IMR-90 (cell line): ENCODE results near the gene ITPR2. TPM values are rescaled to one million over a fixed set of nuclear protein-coding genes. Genes with fewer than 3 reads are reported as not detected.

Experiments used
- ATAC-seq: fragments of 200-7000 bp; cut with Tn5 transposase; 2 replicates; pipeline ENCODE4 v1.9.1; 2020; ENCODE audit warnings: low read depth, mild to moderate bottlenecking, moderate library complexity
- BruUV-seq: library from RNA; stranded (reverse); fragments of 400-500 nt; replicated peaks from 2 replicates; lab custom pipeline; 2021; lab: Mats Ljungman, UMichigan
- CTCF ChIA-PET: fragments of 300-600 bp; formaldehyde crosslinking; extraction: SDS; loops from one replicate; lab custom pipeline; 2021; ENCODE audit warnings: antibody characterized with exemption; lab: Yijun Ruan, JAX
- POLR2A ChIA-PET: fragments of 300-600 bp; sonication (Branson Sonifier 250); formaldehyde crosslinking; loops from one replicate; lab custom pipeline; 2022; ENCODE audit warnings: antibody characterized with exemption; ENCODE audit not compliant: unreplicated experiment; lab: Charles Lee
- DNase-seq: peaks from one replicate; pipeline ENCODE4 v3.0.0; 2013
- H2AFZ ChIP-seq: replicated peaks from 2 replicates; pipeline ENCODE3; 2013; ENCODE audit warnings: low read length, mild to moderate bottlenecking; ENCODE audit not compliant: poor library complexity
- H2AK5ac ChIP-seq: 2 replicates; pipeline ENCODE4 v1.6.1; 2013; ENCODE audit warnings: low read depth, low read length, inconsistent platforms
- H2AK9ac ChIP-seq: replicated peaks from 2 replicates; pipeline ENCODE3; 2013; ENCODE audit warnings: mild to moderate bottlenecking, low read depth, low read length, moderate library complexity; ENCODE audit not compliant: poor library complexity
- H2BK120ac ChIP-seq: 2 replicates; pipeline ENCODE4 v1.6.1; 2013; ENCODE audit warnings: low read depth, low read length, inconsistent platforms
- H2BK15ac ChIP-seq: 3 replicates; pipeline ENCODE4 v1.6.1; 2013; ENCODE audit warnings: low read depth, low read length, inconsistent platforms
- H2BK20ac ChIP-seq: 2 replicates; pipeline ENCODE4 v1.6.1; 2013; ENCODE audit warnings: low read depth, mild to moderate bottlenecking, inconsistent platforms, low read length, moderate library complexity
- H2BK5ac ChIP-seq: 2 replicates; pipeline ENCODE4 v1.6.1; 2013; ENCODE audit warnings: mild to moderate bottlenecking, low read depth, low read length, inconsistent platforms; ENCODE audit not compliant: poor library complexity, severe bottlenecking
- H3K14ac ChIP-seq: replicated peaks from 2 replicates; pipeline ENCODE4 v1.6.1; 2013; ENCODE audit warnings: low read depth, low read length, inconsistent platforms
- H3K18ac ChIP-seq: 2 replicates; pipeline ENCODE4 v1.6.1; 2013; ENCODE audit warnings: low read depth, low read length, control low read depth
- H3K23ac ChIP-seq: 2 replicates; pipeline ENCODE4 v1.6.1; 2013; ENCODE audit warnings: low read depth, low read length, inconsistent platforms
- H3K27ac ChIP-seq: 2 replicates; pipeline ENCODE4 v1.5.1; 2013; ENCODE audit warnings: mild to moderate bottlenecking, control low read depth, low read length; ENCODE audit not compliant: insufficient read depth
- H3K27me3 ChIP-seq: 2 replicates; pipeline ENCODE4 v1.6.1; 2013; ENCODE audit warnings: low read length; ENCODE audit not compliant: control insufficient read depth, insufficient read depth
- H3K36me3 ChIP-seq: 2 replicates; pipeline ENCODE4 v1.6.1; 2013; ENCODE audit warnings: low read length, mixed read lengths; ENCODE audit not compliant: control insufficient read depth, insufficient read depth
- H3K4ac ChIP-seq: 2 replicates; pipeline ENCODE4 v1.6.1; 2013; ENCODE audit warnings: low read depth, low read length, inconsistent platforms
- H3K4me1 ChIP-seq: 2 replicates; pipeline ENCODE4 v1.6.1; 2013; ENCODE audit warnings: low read length, mixed read lengths; ENCODE audit not compliant: control insufficient read depth, insufficient read depth
- H3K4me2 ChIP-seq: 2 replicates; pipeline ENCODE4 v1.6.1; 2013; ENCODE audit warnings: low read depth, mild to moderate bottlenecking, control low read depth, low read length, moderate library complexity
- H3K4me3 ChIP-seq: 2 replicates; pipeline ENCODE4 v1.5.1; 2013; ENCODE audit warnings: low read depth, mild to moderate bottlenecking, control low read depth, low read length, moderate library complexity; ENCODE audit not compliant: insufficient read depth
- H3K56ac ChIP-seq: 2 replicates; pipeline ENCODE4 v1.6.1; 2013; ENCODE audit warnings: low read length, inconsistent platforms; ENCODE audit not compliant: insufficient read depth; ENCODE audit errors: extremely low read depth
- H3K79me1 ChIP-seq, 2 experiments: 2 replicates each; pipeline ENCODE4 v1.6.1; 2013; ENCODE audit warnings: low read length in 2 of 2, inconsistent platforms in 1 of 2, low read depth in 1 of 2
- H3K9ac ChIP-seq: 2 replicates; pipeline ENCODE4 v1.6.1; 2013; ENCODE audit warnings: low read depth, low read length, control low read depth
- H3K9me1 ChIP-seq: 2 replicates; pipeline ENCODE4 v1.6.1; 2013; ENCODE audit warnings: low read length, inconsistent platforms; ENCODE audit not compliant: insufficient read depth
- H3K9me3 ChIP-seq: 2 replicates; pipeline ENCODE4 v1.6.1; 2013; ENCODE audit warnings: low read length; ENCODE audit not compliant: control insufficient read depth, insufficient read depth
- H4K20me1 ChIP-seq: 2 replicates; pipeline ENCODE4 v1.6.1; 2013; ENCODE audit warnings: low read length, inconsistent platforms; ENCODE audit not compliant: insufficient read depth
- H4K5ac ChIP-seq: 2 replicates; pipeline ENCODE4 v1.6.1; 2013; ENCODE audit warnings: mild to moderate bottlenecking, low read depth, low read length, control low read depth
- H4K8ac ChIP-seq, 2 experiments: 2 replicates each; pipeline ENCODE4 v1.6.1; 2013; ENCODE audit warnings: low read depth in 2 of 2, low read length in 2 of 2, control low read depth in 1 of 2, inconsistent platforms in 1 of 2
- H4K91ac ChIP-seq: 2 replicates; pipeline ENCODE4 v1.6.1; 2013; ENCODE audit warnings: low read depth, low read length, inconsistent platforms; ENCODE audit not compliant: insufficient read depth
- MXI1 ChIP-seq: IDR thresholded peaks from 2 replicates; pipeline ENCODE4 v1.6.1; 2012; ENCODE audit warnings: low read depth, mild to moderate bottlenecking, low read length, moderate library complexity, borderline replicate concordance
- RAD21 ChIP-seq: IDR thresholded peaks from 2 replicates; pipeline ENCODE4 v1.6.1; 2012; ENCODE audit warnings: low read length, improper control_type of control experiment
- WGBS, 2 experiments: methylation state at CpG; one replicate each; pipeline versions ENCODE4 v1.1.5 to v1.1.7; 2013; ENCODE audit warnings: missing lambda C conversion rate in 2 of 2; ENCODE audit not compliant: insufficient read length in 1 of 2; ENCODE audit errors: extremely low coverage in 2 of 2; 5-methylcytosine and 5-hydroxymethylcytosine counted together
- dilution Hi-C: fragments of 300-500 bp; cut with HindIII; formaldehyde crosslinking; loops from one replicate; pipeline ENCODE4 v1.14.3; 2018; ENCODE audit warnings: low sequenced_read_pairs; ENCODE audit not compliant: unreplicated experiment
- in situ Hi-C: fragments of 300-500 bp; cut with MboI; formaldehyde crosslinking; loops from 3 replicates; pipeline ENCODE4 v1.14.3; 2019; ENCODE audit warnings: low sequenced_read_pairs, inconsistent platforms, mixed read lengths
- intact Hi-C: fragments of 100-400 bp; cut with micrococcal nuclease; formaldehyde crosslinking; loops from 2 replicates; pipeline ENCODE4 v1.10.0; 2022
- polyA plus RNA-seq, 3 experiments: library from polyadenylated mRNA; depleted of rRNA; stranded (reverse); fragments of >200 nt; gene quantifications; 2 replicates each; pipeline ENCODE4 v1.2.3, GENCODE V29; 2012; ENCODE audit warnings: low replicate concordance in 1 of 3
- total RNA-seq: library from RNA; depleted of rRNA; stranded (reverse); fragments of >200 nt; gene quantifications from 2 replicates; pipeline ENCODE4 v1.2.3, GENCODE V29; 2012

ITPR2 gene
- total and polyA plus RNA-seq, 2 of the 4 experiments (the other 2 are of a cell fraction) = 1.2 to 9.0 TPM

DNA sequence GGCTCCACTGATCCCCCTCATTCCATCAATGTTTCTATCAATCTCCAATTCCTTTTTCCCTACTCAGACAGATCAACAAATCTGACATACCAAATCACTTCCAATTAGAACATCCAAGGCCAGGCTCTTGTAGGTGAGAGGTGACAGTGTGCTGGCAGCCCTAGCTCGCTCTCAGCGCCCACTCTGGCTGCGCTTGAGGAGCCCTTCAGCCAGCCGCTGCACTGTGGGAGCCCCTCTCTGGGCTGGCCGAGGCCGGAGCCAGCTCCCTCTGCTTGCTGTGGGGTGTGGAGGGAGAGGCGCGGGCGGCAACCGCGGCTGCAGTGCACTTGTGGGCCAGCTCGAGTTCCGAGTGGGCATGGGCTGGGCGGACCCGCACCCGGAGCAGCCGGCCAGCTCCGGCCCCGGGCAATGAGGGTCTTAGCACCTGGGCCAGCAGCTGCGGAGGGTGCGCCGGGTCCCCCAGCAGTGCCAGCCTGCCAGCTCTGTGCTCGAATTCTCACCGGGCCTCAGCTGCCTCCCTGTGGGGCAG is 6.0 kb upstream of the ITPR2 start:
- H4K20me1 ChIP-seq = no peaks in the 10 kb centered on the region
- H2BK5ac ChIP-seq = no peak overlapping the region
- peaks cover under 1% of the 10 kb centered on the region; the same call in 1 of the 2 replicates for H3K4me1 ChIP-seq
- no peaks in the 10 kb centered on the region for H3K79me1 ChIP-seq
- H4K8ac ChIP-seq = no peak overlapping the region
- intact Hi-C loops = no loop called here
- DNase-seq (no peak), ATAC-seq (no peak)
- no peak overlapping the region for H3K4me3 ChIP-seq
- no peaks in the 10 kb centered on the region for H3K9me1 ChIP-seq
- no peaks in the 10 kb centered on the region for H3K9me3 ChIP-seq
- H2BK15ac ChIP-seq = no peak overlapping the region
- in situ Hi-C loops = no loop called here
- H3K36me3 ChIP-seq = no peaks in the 10 kb centered on the region
- no TSS peak for BruUV-seq
- no peak overlapping the region for H3K14ac ChIP-seq
- no peak overlapping the region for H4K5ac ChIP-seq
- H2AK5ac ChIP-seq = no peak overlapping the region
- no peak overlapping the region for H3K4ac ChIP-seq
- H3K56ac ChIP-seq = no peak overlapping the region
- H3K27me3 ChIP-seq = no peaks in the 10 kb centered on the region
- H3K9ac ChIP-seq = no peak overlapping the region
- H2AFZ ChIP-seq = no peak overlapping the region
- POLR2A ChIA-PET = no interaction called here
- no peak overlapping the region for H3K4me2 ChIP-seq
- CTCF ChIA-PET = interaction anchor here (0.6 kb wide), 1 partner anchor 46 kb away, joined by 3 read pairs; no protein-coding TSS in a partner anchor
- no peak overlapping the region for H2BK20ac ChIP-seq
- H2AK9ac ChIP-seq = no peak overlapping the region
- H4K91ac ChIP-seq = no peak overlapping the region
- H3K27ac ChIP-seq = no peak overlapping the region
- TF ChIP-seq RAD21 (no peak), MXI1 (no peak)
- no peak overlapping the region for H3K23ac ChIP-seq
- no peak overlapping the region for H3K18ac ChIP-seq
- dilution Hi-C loops = no loop called here
- WGBS, 2 experiments = 94% methylated on average over 3 of the region's 24 CpGs; no CpG with 5 or more reads in 1 of the 2 experiments
- no peak overlapping the region for H2BK120ac ChIP-seq
